Tibial nerve (tissue), 4 donors: ENCODE results near the gene KRT5.

Source experiments
- EP300 ChIP-seq, 2 donors: sonication (generic); formaldehyde crosslinking; IDR thresholded peaks; one replicate each; pipeline ENCODE4 v1.6.1; 2017; ENCODE audit warnings: antibody characterized with exemption in 2 of 2, mild to moderate bottlenecking in 1 of 2
- POLR2A ChIP-seq, 2 donors: fragments of 450-650 bp; IDR thresholded peaks; one replicate each; pipeline ENCODE4 v1.6.1; 2017; ENCODE audit warnings: antibody characterized with exemption in 2 of 2, mild to moderate bottlenecking in 2 of 2, moderate library complexity in 2 of 2
- TF ChIP-seq, protein P1 (sequence below), 5 experiments: fragments of 200-600 bp in 3 of 5; fragments of 450-650 bp in 2 of 5; sonication (generic) in 3 of 5; IDR thresholded peaks; one replicate each; pipeline ENCODE4 v1.5.1; 2016 to 2019; ENCODE audit warnings: antibody characterized with exemption in 5 of 5, mild to moderate bottlenecking in 3 of 5, moderate library complexity in 2 of 5

DNA sequence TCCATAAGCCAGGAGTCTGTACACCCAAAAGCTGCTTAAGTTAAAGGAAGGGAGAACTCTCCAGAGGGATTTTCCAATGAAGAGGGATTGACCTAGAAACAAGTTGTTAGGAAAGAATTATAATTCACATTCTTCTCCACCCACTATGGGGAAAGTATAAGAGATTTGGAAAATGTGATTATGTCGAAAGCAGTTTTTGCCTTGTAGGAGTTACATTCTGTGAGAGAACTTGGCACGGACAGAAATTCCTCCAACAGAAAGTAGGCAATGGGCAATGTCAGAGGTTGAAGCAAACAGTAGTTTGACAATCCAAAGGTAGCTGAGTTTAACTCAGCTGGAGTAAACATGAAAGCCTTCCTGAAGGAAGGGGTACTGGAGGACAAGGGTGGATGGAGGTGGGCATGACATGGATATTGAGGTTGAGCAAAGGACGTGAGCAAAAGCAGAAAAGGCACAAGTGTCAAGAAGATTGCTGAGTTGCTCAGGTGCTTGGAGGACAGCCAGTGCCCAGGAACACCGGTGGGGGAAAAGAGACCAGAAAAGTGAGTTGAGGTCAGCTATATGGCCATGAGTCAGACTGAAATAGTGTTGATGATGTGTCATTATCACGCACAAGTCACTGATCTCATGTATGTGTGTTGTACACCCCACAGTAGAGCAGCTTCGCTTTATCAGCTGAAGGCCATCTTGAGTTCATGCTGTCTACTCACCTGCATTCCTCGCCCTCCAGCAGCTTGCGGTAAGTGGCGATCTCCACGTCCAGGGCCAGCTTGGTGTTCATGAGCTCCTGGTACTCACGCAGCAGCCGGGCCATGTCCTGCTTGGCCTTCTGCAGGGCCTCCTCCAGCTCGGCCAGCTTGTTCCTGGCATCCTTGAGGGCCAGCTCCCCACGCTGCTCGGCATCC lies 4.0 kb downstream of the KRT5 start:
- TF ChIP-seq, protein P1, sequence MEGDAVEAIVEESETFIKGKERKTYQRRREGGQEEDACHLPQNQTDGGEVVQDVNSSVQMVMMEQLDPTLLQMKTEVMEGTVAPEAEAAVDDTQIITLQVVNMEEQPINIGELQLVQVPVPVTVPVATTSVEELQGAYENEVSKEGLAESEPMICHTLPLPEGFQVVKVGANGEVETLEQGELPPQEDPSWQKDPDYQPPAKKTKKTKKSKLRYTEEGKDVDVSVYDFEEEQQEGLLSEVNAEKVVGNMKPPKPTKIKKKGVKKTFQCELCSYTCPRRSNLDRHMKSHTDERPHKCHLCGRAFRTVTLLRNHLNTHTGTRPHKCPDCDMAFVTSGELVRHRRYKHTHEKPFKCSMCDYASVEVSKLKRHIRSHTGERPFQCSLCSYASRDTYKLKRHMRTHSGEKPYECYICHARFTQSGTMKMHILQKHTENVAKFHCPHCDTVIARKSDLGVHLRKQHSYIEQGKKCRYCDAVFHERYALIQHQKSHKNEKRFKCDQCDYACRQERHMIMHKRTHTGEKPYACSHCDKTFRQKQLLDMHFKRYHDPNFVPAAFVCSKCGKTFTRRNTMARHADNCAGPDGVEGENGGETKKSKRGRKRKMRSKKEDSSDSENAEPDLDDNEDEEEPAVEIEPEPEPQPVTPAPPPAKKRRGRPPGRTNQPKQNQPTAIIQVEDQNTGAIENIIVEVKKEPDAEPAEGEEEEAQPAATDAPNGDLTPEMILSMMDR (IDR thresholded peaks at IDR 0.05): no peak
- no peak for TF ChIP-seq POLR2A (IDR thresholded peaks at IDR 0.05)
- TF ChIP-seq EP300 (IDR thresholded peaks at IDR 0.05): no peak
